ENCODE data around the gene RNF220.
"Not testable (repeated sequence)": the region's sequence is repeated elsewhere in the genome, so short reads cannot be mapped to it uniquely, and the experiment has no call there.

Gene RNF220

GRCh38 chr1:44554706-44555105 is 149.7 kb downstream of the RNF220 start:
- no peak for DNase-seq

GRCh38 chr1:44557778-44558177 is 152.7 kb downstream of the RNF220 start:
- no peak for DNase-seq

GRCh38 chr1:44558883-44559282 is 153.8 kb downstream of the RNF220 start:
- no peak for DNase-seq

- DNase-seq, result no peak
Observed at GRCh38 chr1:44559330-44559729, 154.3 kb downstream of the RNF220 start.

GRCh38 chr1:44559913-44560312 is 154.9 kb downstream of the RNF220 start:
- no peak for DNase-seq

GRCh38 chr1:44560696-44561095 is 155.6 kb downstream of the RNF220 start:
- DNase-seq, result not testable (repeated sequence)

GRCh38 chr1:44565259-44565750 is 160.2 kb downstream of the RNF220 start:
- no peak for DNase-seq

GRCh38 chr1:44565833-44566232 is 160.8 kb downstream of the RNF220 start:
- no peak for DNase-seq

- DNase-seq, result no peak
Observed at GRCh38 chr1:44566281-44567046, 161.4 kb downstream of the RNF220 start.

GRCh38 chr1:44568128-44568900 is 163.3 kb downstream of the RNF220 start:
- no peak for DNase-seq

- no peak for DNase-seq
Observed at GRCh38 chr1:44569491-44569890, 164.4 kb downstream of the RNF220 start.

- peak in 1 of 2 donors; percentile 44 for DNase-seq
Observed at GRCh38 chr1:44571712-44572571, 166.9 kb downstream of the RNF220 start.

- DNase-seq, result no peak
Observed at GRCh38 chr1:44572572-44572879, 167.5 kb downstream of the RNF220 start.

- no peak for DNase-seq
Observed at GRCh38 chr1:44575396-44575795, 170.3 kb downstream of the RNF220 start.

- no peak for DNase-seq
Observed at GRCh38 chr1:44576456-44577150, 171.5 kb downstream of the RNF220 start.

- DNase-seq, result no peak
Observed at GRCh38 chr1:44581205-44581604, 176.2 kb downstream of the RNF220 start.

GRCh38 chr1:44584167-44584566 is 179.1 kb downstream of the RNF220 start:
- no peak for DNase-seq

GRCh38 chr1:44585315-44585920 is 180.4 kb downstream of the RNF220 start:
- DNase-seq, result no peak

- DNase-seq, result no peak
Observed at GRCh38 chr1:44587796-44588460, 182.9 kb downstream of the RNF220 start.

- DNase-seq, result no peak
Observed at GRCh38 chr1:44588551-44589210, 183.6 kb downstream of the RNF220 start.

- no peak for DNase-seq
Observed at GRCh38 chr1:44590475-44590874, 185.4 kb downstream of the RNF220 start.
